Adrenal gland (tissue), 12 donors: ENCODE data around the gene AGBL3. TPM values are rescaled to one million over a fixed set of nuclear protein-coding genes. Genes with fewer than 3 reads are reported as not detected.
"Not testable (repeated sequence)": the region's sequence is repeated elsewhere in the genome, so short reads cannot be mapped to it uniquely, and the experiment has no call there.

Experiments
- DNase-seq, 7 donors: peaks; one replicate each; pipeline ENCODE4 v3.0.0-alpha.2; 2019 to 2020
- H3K27ac ChIP-seq, 5 donors: fragments of 200-600 bp; sonication (generic) in 4 of 5; 1 replicate in 3 of 5; 2 replicates in 2 of 5; pipeline versions ENCODE4 v1.5.1 to v1.8.0; 2016 to 2020; ENCODE audit warnings: mild to moderate bottlenecking in 1 of 5
- H3K27me3 ChIP-seq: fragments of 200-600 bp; 2 replicates; pipeline ENCODE4 v1.8.0; 2021
- H3K36me3 ChIP-seq, 2 donors: fragments of 200-600 bp; replicated peaks in 1 of 2; 1 replicate in 1 of 2; 2 replicates in 1 of 2; pipeline versions ENCODE4 v1.5.1 to v1.8.0; 2018 to 2022
- H3K4me1 ChIP-seq, 2 donors: fragments of 200-600 bp; replicated peaks in 1 of 2; 1 replicate in 1 of 2; 2 replicates in 1 of 2; pipeline versions ENCODE4 v1.5.1 to v1.8.0; 2018 to 2021
- H3K4me3 ChIP-seq, 4 donors: fragments of 200-600 bp; sonication (generic) in 3 of 4; one replicate each; pipeline ENCODE4 v1.5.1; 2016 to 2018
- H3K9me3 ChIP-seq, 3 donors: fragments of 200-600 bp; sonication (generic) in 1 of 3; replicated peaks in 1 of 3; 1 replicate in 2 of 3; 2 replicates in 1 of 3; pipeline versions ENCODE4 v1.5.1 to v1.8.0; 2016 to 2021
- CTCF ChIP-seq, 6 experiments: fragments of 450-650 bp in 4 of 6; fragments of 200-600 bp in 2 of 6; sonication (generic) in 1 of 6; IDR thresholded peaks; 1 replicate in 5 of 6; 2 replicates in 1 of 6; pipeline versions ENCODE4 v1.5.1 to v1.8.0; 2016 to 2021; ENCODE audit warnings: antibody characterized with exemption in 6 of 6, mild to moderate bottlenecking in 2 of 6, moderate library complexity in 1 of 6
- POLR2A ChIP-seq, 2 donors: fragments of 450-650 bp; IDR thresholded peaks; one replicate each; pipeline ENCODE4 v1.6.1; 2017; ENCODE audit warnings: antibody characterized with exemption in 2 of 2, mild to moderate bottlenecking in 2 of 2, moderate library complexity in 1 of 2
- WGBS, 4 donors: extraction: QIAGEN DNeasy Blood & Tissue Kit in 2 of 4; methylation state at CpG; one replicate each; pipeline versions ENCODE4 v1.1.5 to v1.1.7; 2013 to 2017; 5-methylcytosine and 5-hydroxymethylcytosine counted together
- intact Hi-C, 2 donors: fragments of 100-400 bp; cut with DNase I; formaldehyde crosslinking; loops; one replicate each; pipeline versions ENCODE4 v1.14.1 to v1.15.0; 2022 to 2023
- polyA plus RNA-seq, 3 donors: library from polyadenylated mRNA; stranded (reverse); fragments of 200-250 nt in 2 of 3; fragments of 350-450 nt in 1 of 3; fragmentation: Illumina TruSeq in 1 of 3; extraction: RNeasy Lipid Tissue Mini Kit (QIAGEN cat#74804) in 1 of 3; gene quantifications; one replicate each; pipeline ENCODE4 v1.2.3, GENCODE V29; 2013 to 2014
- total RNA-seq, 9 donors: library from RNA; depleted of rRNA in 4 of 9; stranded (reverse); fragments of >200 nt in 4 of 9; fragments of 120-200 nt in 1 of 9; fragmentation: NEBNext Ultra II Directional in 1 of 9; extraction: Animal tissue kit (Norgen Biotek cat#: 25700) in 1 of 9; gene quantifications; one replicate each; pipeline versions ENCODE4 v1.1.0 to v1.2.4, GENCODE V29; 2013 to 2023
- donor health status: healthy with polysubstance abuse.
- donor health status: Bipolar disorder and iron deficiency.
- donor health status: DM: yes; HTN: yes; CAD: no.
- donor health status: DM: no; HTN: no; CAD: no.
- donor health status: DM: no; HTN: no; CAD: no.
- donor health status: DM: yes; HTN: yes; CAD: no.

AGBL3 gene
- total and polyA plus RNA-seq, 12 donors, result 0.28 to 7.3 (median 1.9) TPM

- no peak for DNase-seq
- TF ChIP-seq CTCF (IDR thresholded peaks at IDR 0.05) (no peak), POLR2A (IDR thresholded peaks at IDR 0.05) (no peak)
- Histone ChIP-seq H3K4me1 (no peaks in the 10 kb centered on the region), H3K4me3 (no peak overlapping the region), H3K27ac (no peak overlapping the region), H3K36me3 (peaks cover 0 to 55% of the 10 kb centered on the region in 2 donors), H3K27me3 (no peaks in the 10 kb centered on the region), H3K9me3 (no peaks in the 10 kb centered on the region)
- intact Hi-C loops, result no loop called here
Observed at GRCh38 chr7:134962270-134962780, 24.0 kb upstream of the AGBL3 start.

DNA sequence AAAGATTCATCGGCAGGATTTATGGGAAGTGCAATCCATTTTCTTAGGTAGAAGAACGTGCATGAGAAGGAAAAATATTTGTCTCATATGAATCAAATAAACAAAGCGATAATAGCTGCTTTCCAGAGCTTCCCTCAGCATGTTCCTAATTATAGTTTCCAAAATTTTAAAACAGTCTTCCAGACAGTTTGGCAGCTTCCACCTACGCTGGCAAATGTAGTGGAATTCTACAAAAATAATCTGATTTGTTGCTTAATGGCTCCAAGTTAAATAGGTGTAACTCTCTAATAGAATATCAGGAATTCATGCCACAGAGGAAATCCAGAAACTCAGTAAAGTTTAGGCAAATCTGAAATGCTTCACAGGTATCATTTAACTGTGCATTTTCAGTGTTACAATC lies 23.3 kb upstream of the AGBL3 start:
- TF ChIP-seq CTCF (IDR thresholded peaks at IDR 0.05) (no peak), POLR2A (IDR thresholded peaks at IDR 0.05) (no peak)
- no peak overlapping the region for H3K4me3 ChIP-seq
- H3K4me1 ChIP-seq, result no peaks in the 10 kb centered on the region
- no peaks in the 10 kb centered on the region for H3K9me3 ChIP-seq
- no peak overlapping the region for H3K27ac ChIP-seq
- 65 to 84% (median 71%) methylated on average over 4 of the region's 4 CpGs for WGBS, 4 donors
- intact Hi-C loops, result no loop called here
- DNase-seq, result no peak
- peaks cover 0 to 55% of the 10 kb centered on the region in 2 donors for H3K36me3 ChIP-seq
- H3K27me3 ChIP-seq, result no peaks in the 10 kb centered on the region

DNA sequence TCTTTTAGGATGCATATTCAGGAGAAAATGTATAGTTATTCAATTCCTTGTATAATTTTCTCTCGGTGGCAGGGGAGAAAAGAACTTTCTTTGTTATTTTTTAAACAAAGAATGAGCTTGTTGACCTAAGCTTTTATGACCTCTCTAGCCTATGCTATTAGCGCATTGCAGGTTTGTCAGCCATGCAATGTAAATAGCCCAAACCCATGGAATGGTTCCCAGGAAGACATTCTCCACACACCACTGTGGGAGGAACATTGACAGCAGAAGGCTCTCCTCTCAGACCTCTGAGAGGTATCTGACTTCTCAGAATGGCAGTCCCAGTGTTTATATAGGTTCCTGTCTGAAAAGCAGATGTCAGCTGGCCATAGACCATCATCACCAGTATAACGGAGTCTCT lies 19.6 kb upstream of the AGBL3 start:
- H3K9me3 ChIP-seq, result no peaks in the 10 kb centered on the region
- H3K27me3 ChIP-seq, result no peaks in the 10 kb centered on the region
- TF ChIP-seq POLR2A (IDR thresholded peaks at IDR 0.05), result no peak
- no peak for TF ChIP-seq CTCF (IDR thresholded peaks at IDR 0.05)
- WGBS, 4 donors, result 84 to 92% (median 86%) methylated on average over 3 of the region's 3 CpGs
- DNase-seq, result no peak
- intact Hi-C loops, result no loop called here
- peaks cover 0 to 31% of the 10 kb centered on the region in 2 donors for H3K36me3 ChIP-seq
- H3K27ac ChIP-seq, result no peak overlapping the region
- H3K4me3 ChIP-seq, result no peak overlapping the region
- H3K4me1 ChIP-seq, result no peaks in the 10 kb centered on the region

DNA sequence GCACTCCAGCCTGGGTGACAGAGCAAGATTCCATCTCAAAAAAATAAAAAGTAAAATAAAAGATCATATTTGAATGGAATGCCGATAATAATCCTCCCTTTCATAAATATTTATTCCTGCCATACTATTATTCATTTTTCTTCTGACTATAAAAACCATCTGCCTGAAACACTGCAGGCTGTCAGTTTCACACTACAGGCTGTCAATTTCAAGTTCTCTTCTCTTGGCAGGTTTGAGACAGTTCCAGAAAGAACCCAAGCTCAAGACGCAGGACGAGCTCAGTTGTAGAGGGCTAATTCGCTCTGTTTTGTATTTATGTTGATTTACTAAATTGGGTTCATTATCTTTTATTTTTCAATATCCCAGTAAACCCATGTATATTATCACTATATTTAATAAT lies 18.2 kb upstream of the AGBL3 start:
- H3K4me3 ChIP-seq, result no peak overlapping the region
- intact Hi-C loops, result no loop called here
- WGBS, 4 donors, result 91 to 94% (median 94%) methylated on average over 4 of the region's 4 CpGs
- no peaks in the 10 kb centered on the region for H3K27me3 ChIP-seq
- no peak for DNase-seq
- H3K9me3 ChIP-seq, result no peaks in the 10 kb centered on the region
- TF ChIP-seq CTCF (IDR thresholded peaks at IDR 0.05), result no peak
- TF ChIP-seq POLR2A (IDR thresholded peaks at IDR 0.05), result no peak
- peaks cover 0 to 31% of the 10 kb centered on the region in 2 donors for H3K36me3 ChIP-seq
- no peaks in the 10 kb centered on the region for H3K4me1 ChIP-seq
- no peak overlapping the region for H3K27ac ChIP-seq

GRCh38 chr7:134981645-134982044 lies 4.7 kb upstream of the AGBL3 start:
- not testable (repeated sequence) for H3K27me3 ChIP-seq, H3K4me3 ChIP-seq, DNase-seq, H3K27ac ChIP-seq, H3K36me3 ChIP-seq, H3K9me3 ChIP-seq, H3K4me1 ChIP-seq
- intact Hi-C loops, result loop anchor here in 1 of 2 donors (10.0 kb wide), 1 partner anchor 183 kb away; no protein-coding TSS in a partner anchor
- 92 to 98% (median 97%) methylated on average over 3 of the region's 3 CpGs for whole genome bisulfite sequencing, 4 donors
